ENCODE data around the gene TPPP3.

TPPP3 gene

GRCh38 chr16:67429053-67429798, 35.9 kb upstream of the TPPP3 start:
- no peaks in the 10 kb centered on the region for H3K9me2 ChIP-seq (replicated peaks; ENCODE audit: low read depth, low read length)
- no peak overlapping the region for H3K4me2 ChIP-seq (ENCODE audit: low read depth, low read length, poor library complexity, severe bottlenecking)
- no peaks in the 10 kb centered on the region for H3K36me3 ChIP-seq (ENCODE audit: insufficient read depth, low read length)
- H3K79me2 ChIP-seq (ENCODE audit: insufficient read depth, low read length), result no peaks in the 10 kb centered on the region
- H3F3A ChIP-seq (ENCODE audit: low read depth), result no peaks in the 10 kb centered on the region
- H4K20me1 ChIP-seq (ENCODE audit: insufficient read depth, low read length, poor library complexity, severe bottlenecking), result no peaks in the 10 kb centered on the region
- TF ChIP-seq CTCF (conservative IDR thresholded peaks at IDR 0.05; ENCODE audit: low read length) (no peak), EZH2phosphoT487 (IDR thresholded peaks at IDR 0.05; ENCODE audit: borderline replicate concordance) (no peak)
- H3K4me1 ChIP-seq (ENCODE audit: insufficient read depth, low read length, poor library complexity, severe bottlenecking), result no peaks in the 10 kb centered on the region
- H3K27me3 ChIP-seq (ENCODE audit: insufficient read depth, low read length, poor library complexity, severe bottlenecking), result no peaks in the 10 kb centered on the region
- H3K9me3 ChIP-seq (ENCODE audit: insufficient read depth, low read depth, low read length), result no peaks in the 10 kb centered on the region
- no peak overlapping the region for H3K9ac ChIP-seq (ENCODE audit: low read depth, low read length, poor library complexity, severe bottlenecking)
- no peak overlapping the region for H2AFZ ChIP-seq (ENCODE audit: low read length)
- H3K4me3 ChIP-seq (ENCODE audit: low read length, poor library complexity, severe bottlenecking), result no peak overlapping the region

GRCh38 chr16:67428146-67428731, 34.9 kb upstream of the TPPP3 start:
- Histone ChIP-seq H3K9ac (ENCODE audit: low read depth, low read length, poor library complexity, severe bottlenecking) (no peak overlapping the region), H3K36me3 (ENCODE audit: insufficient read depth, low read length) (no peaks in the 10 kb centered on the region), H3K4me2 (ENCODE audit: low read depth, low read length, poor library complexity, severe bottlenecking) (no peak overlapping the region), H3K79me2 (ENCODE audit: insufficient read depth, low read length) (no peaks in the 10 kb centered on the region), H3K27me3 (ENCODE audit: insufficient read depth, low read length, poor library complexity, severe bottlenecking) (no peaks in the 10 kb centered on the region), H3F3A (ENCODE audit: low read depth) (no peaks in the 10 kb centered on the region), H3K9me2 (replicated peaks; ENCODE audit: low read depth, low read length) (no peaks in the 10 kb centered on the region), H3K4me3 (ENCODE audit: low read length, poor library complexity, severe bottlenecking) (no peak overlapping the region), H4K20me1 (ENCODE audit: insufficient read depth, low read length, poor library complexity, severe bottlenecking) (no peaks in the 10 kb centered on the region), H3K4me1 (ENCODE audit: insufficient read depth, low read length, poor library complexity, severe bottlenecking) (no peaks in the 10 kb centered on the region), H3K9me3 (ENCODE audit: insufficient read depth, low read depth, low read length) (no peaks in the 10 kb centered on the region), H2AFZ (ENCODE audit: low read length) (peak overlapping the region; percentile 45; the same call in 1 of the 2 replicates)
- peak; percentile 86 for TF ChIP-seq CTCF (conservative IDR thresholded peaks at IDR 0.05; ENCODE audit: low read length)
- TF ChIP-seq EZH2phosphoT487 (IDR thresholded peaks at IDR 0.05; ENCODE audit: borderline replicate concordance), result no peak

GRCh38 chr16:67426950-67427349, 33.7 kb upstream of the TPPP3 start:
- no peak overlapping the region for H3K4me2 ChIP-seq (ENCODE audit: low read depth, low read length, poor library complexity, severe bottlenecking)
- no peak overlapping the region for H3K9ac ChIP-seq (ENCODE audit: low read depth, low read length, poor library complexity, severe bottlenecking)
- H2AFZ ChIP-seq (ENCODE audit: low read length), result no peak overlapping the region
- H4K20me1 ChIP-seq (ENCODE audit: insufficient read depth, low read length, poor library complexity, severe bottlenecking), result no peaks in the 10 kb centered on the region
- no peaks in the 10 kb centered on the region for H3F3A ChIP-seq (ENCODE audit: low read depth)
- no peaks in the 10 kb centered on the region for H3K4me1 ChIP-seq (ENCODE audit: insufficient read depth, low read length, poor library complexity, severe bottlenecking)
- no peaks in the 10 kb centered on the region for H3K79me2 ChIP-seq (ENCODE audit: insufficient read depth, low read length)
- no peaks in the 10 kb centered on the region for H3K9me2 ChIP-seq (replicated peaks; ENCODE audit: low read depth, low read length)
- H3K27me3 ChIP-seq (ENCODE audit: insufficient read depth, low read length, poor library complexity, severe bottlenecking), result no peaks in the 10 kb centered on the region
- H3K36me3 ChIP-seq (ENCODE audit: insufficient read depth, low read length), result no peaks in the 10 kb centered on the region
- no peak overlapping the region for H3K4me3 ChIP-seq (ENCODE audit: low read length, poor library complexity, severe bottlenecking)
- no peaks in the 10 kb centered on the region for H3K9me3 ChIP-seq (ENCODE audit: insufficient read depth, low read depth, low read length)
- TF ChIP-seq CTCF (conservative IDR thresholded peaks at IDR 0.05; ENCODE audit: low read length) (no peak), EZH2phosphoT487 (IDR thresholded peaks at IDR 0.05; ENCODE audit: borderline replicate concordance) (no peak)

Measured in Loucy (cell line).